HG03457 (cell line): Measurements from ENCODE around the gene MEX3B.

Experiments used
- ATAC-seq: cut with Tn5 transposase; IDR thresholded peaks from one replicate; pipeline ENCODE4 v1.9.1; 2021; ENCODE audit warnings: moderate number of reproducible peaks; ENCODE audit not compliant: unreplicated experiment

MEX3B gene

DNA sequence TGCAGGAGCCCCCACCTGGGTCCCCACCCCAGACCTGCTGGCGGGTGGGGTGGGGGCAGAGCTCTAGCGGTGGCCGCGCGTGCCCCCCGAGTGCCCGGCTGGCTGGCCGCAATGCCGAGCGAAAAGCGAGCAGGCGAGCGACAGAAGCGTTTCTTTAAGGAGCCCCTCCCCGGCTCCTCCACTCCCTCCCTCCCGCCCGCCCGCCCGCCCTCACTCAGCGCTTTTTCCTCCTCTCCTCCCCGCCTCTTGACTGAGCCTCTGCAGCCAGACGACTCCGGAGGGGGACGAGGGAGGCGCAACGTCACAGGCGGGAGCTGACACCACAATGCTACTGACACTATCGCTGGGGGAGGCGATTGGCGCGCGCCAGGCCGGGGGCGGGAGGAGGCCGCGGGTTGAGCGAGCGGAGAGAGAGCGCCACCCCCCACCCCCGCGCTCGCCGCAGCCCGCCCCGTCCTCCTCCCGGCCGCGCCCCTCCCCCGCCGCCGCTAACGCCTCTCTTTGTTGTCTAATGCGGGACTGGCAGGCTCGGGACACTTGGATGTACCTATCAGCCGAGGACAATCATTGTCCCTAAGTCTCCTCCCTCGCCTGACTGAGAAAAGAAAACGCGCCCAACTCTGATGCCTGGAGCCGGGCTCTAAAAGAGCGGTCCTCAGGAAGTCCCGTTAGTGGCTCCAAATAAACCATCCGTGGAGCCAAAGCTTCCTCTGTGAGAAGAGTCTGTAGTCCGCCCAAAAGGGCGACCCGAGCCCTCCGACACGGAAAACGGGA lies at the start of gene MEX3B:
Gene MEX3B (minus strand): TSS at position 127 of the 774 bp plus-strand sequence. CDS start 313 bp downstream, outside the sequence.
- ATAC-seq, result peak; percentile 70

GRCh38 chr15:82093774-82094211 lies 48.0 kb upstream of the MEX3B start:
- ATAC-seq, result no peak

DNA sequence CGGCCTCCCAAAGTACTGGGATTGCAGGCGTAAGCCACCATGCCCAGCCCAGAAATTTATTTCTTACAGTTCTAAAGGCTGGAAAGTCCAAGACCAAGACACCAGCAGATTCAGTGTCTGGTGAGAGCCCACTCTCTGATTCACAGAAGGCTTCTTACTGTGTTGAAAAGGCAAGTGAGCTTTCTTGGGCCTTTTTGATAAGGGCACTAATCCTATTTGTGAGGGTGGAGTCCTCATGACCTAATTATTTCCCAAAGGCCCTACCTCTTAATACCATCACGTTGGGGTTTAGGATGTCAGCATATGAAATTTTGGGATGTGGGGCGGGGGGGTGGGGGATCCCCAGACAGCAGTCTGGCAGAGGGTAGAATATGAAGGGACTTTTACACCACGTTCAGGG lies 47.5 kb upstream of the MEX3B start:
- ATAC-seq, result no peak

DNA sequence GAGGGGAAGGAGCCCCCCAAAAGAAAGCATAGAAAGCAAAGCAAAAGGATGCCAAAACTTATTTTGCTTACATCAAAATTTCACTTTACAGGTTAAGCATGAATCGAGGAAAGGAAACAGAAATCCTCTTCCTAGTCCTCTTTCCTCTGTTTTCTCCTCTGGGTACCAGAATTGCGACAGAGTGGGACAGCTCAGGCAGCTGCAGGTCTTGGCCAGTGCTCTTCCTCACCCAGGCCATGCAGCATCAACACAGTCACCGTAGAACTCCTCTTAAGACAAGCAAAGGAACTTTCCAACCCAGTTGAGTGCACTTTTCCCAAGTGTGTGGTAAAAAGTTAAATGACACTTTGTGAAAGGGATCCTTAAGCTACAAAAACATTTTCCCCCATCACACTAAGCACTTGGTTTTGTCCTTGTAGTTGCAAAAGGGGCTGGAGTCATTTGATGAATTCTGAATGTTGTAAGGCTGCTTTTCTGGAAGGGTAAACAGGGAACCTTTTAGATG lies 45.9 kb upstream of the MEX3B start:
- no peak for ATAC-seq

- no peak for ATAC-seq
These were observed 40.6 kb upstream of the MEX3B start for GRCh38 chr15:82086243-82086995.

DNA sequence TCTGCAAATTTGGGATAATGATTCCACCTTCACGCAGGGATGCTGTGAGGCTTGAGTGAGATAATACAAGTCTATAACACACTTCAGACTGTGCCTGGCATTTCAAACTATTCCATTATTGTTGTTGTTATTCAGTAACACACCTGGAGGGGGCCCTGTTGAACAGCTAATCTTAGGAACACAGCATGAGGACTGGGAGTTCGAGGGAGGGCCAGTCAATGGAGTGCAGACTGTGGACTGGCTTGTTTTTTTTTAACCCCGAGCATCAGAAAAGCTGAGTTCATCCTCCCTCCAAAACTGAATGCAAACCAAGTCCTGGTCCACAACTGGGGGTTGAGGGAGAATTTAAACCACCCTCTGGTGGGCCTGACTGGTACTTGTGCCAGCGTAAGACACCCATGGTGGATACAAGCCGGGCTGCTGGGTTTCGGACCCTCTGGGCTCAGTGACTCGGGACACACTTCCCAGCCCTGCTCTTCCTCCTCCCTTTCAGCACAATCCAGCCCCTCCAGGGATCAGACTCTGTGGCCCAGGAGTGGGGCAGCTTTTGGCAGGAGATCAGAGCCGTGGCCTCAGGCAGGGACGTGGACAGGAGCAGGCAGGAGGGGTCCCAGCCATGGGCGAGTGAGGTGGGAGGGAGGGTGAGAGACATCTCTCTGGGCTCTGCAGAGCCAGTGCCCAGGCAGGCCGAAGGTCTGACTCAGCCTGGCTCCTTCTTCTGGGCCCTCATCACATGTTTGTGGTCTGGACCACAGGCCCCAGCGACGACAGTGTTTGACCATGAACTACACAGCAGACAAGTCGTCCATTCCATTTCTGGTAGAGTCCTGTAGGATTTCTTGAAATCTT lies 36.3 kb upstream of the MEX3B start:
- no peak for ATAC-seq

GRCh38 chr15:82080774-82081173 lies 35.0 kb upstream of the MEX3B start:
- no peak for ATAC-seq

DNA sequence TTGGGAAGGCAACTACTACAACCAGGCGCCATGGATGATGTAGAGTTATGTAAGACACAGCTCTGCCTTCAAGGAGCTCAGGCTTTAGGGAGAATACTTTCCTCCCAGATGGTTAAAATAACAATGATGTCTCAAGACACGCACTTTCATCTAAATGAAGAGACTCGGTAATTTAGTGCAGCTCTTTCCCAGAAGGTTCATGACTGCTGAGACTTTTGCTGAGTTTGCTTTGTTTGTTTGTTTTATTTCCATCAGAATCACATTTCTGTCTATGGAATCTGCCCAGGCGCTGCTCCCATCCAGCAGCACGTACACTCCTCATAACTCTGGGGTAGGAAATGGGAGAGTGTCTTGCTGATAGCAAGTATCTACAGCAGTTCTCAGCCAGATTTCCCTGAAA lies 33.9 kb upstream of the MEX3B start:
- ATAC-seq, result no peak

DNA sequence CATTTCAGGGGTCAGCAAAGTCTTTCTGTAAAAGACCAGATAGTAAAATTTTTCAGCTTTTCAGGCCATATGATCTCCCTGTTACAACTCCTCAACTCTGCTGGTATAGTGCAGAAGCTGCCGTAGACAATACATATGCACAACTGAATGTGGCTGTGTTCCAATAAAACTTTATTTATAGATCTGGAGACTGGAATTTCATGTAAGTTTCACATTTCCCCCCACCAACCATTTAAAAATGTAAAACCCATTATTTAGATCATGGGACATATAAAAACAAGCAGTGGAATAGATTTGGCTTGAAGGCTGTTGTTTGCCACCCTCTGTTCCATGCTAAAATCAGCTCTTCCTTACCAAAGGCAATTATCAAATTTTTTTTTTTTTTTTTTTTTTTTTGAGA lies 28.8 kb upstream of the MEX3B start:
- ATAC-seq, result no peak

GRCh38 chr15:82072926-82073537 lies 27.2 kb upstream of the MEX3B start:
- ATAC-seq, result no peak

DNA sequence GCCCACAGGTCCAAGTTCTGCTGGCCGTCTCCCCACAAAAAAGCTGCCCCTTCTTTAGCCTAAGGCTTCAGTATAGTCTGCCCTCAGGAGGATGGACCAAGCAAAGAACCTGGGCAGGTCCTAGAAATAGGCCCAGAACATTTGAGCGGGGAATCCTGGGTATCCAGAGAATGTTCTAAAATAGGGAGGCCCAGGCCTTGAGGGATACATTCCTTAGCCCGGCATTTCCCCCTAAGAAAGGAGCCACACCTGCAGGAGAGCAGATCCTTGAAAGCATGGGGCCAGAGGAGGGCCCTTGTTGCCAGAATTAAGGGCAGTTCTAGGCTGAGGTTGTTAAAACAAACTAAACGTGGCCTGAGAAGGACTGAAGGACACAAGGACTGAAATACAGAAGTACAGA lies 20.6 kb upstream of the MEX3B start:
- ATAC-seq, result no peak

DNA sequence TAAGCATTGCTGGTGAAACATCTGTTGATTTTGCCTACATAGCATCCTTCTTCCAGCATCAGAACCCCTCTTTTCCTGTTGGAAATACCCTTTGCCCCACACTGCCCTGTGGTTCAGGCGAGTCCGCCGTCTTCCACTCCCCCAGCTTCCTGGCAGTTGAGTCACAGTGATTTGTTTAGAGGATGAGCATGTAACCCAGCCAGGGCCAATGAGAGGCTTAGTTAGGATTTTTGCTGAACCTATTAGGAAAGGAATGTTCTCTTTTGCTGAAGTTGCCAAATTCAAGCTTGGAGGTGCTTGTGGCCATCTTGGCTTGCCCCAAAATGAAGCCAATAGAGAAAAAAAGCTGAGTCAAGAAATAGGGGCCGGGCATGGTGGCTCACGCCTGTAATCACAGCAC lies 19.0 kb upstream of the MEX3B start:
- ATAC-seq, result no peak

DNA sequence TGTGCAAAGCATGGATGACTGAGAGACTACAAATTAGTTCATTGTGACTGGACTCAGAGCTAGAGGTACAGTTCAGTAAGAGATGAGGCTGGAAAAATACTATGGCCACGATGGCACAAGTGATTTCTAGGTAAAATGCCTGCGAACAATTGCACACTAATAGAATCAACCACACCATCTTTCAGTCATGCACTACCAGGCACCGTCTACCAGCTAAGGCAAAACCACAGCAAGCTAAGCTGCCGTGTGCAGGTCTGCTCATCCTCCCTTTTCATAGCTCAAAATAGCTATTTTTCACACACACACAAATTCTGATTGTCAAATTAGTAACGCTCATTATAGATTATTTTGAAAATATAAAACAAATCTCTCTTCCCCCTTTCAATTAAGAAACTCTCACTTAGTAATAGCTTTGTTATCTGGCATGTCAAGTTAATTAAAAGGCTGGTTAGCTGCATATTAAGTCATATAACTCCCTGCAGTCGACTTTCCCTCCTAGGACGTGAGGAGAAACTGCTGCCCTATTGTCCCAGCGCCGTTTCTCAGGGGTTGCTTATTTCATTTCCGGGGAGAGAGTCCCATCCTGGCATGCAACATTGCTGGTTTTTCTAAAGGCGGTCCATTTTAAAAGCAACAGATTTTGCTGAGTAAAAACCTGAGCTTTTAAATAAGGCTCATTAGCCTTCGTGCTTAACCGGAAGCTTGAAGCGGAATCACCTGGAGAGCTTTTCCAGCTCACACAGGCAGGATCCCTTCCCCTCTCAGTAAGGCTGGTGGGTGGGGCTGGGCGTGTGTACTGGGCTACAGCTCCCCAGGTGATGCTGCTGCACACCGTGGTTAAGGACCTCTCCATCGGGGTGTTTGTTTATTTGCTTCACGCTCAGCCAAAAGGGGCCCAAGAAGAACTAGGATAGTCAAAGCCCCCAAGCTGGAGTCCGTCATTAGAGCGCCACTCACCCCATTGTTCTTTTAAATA lies 16.9 kb upstream of the MEX3B start:
- no peak for ATAC-seq

- no peak for ATAC-seq
These were observed 15.0 kb upstream of the MEX3B start for GRCh38 chr15:82060817-82061216.

DNA sequence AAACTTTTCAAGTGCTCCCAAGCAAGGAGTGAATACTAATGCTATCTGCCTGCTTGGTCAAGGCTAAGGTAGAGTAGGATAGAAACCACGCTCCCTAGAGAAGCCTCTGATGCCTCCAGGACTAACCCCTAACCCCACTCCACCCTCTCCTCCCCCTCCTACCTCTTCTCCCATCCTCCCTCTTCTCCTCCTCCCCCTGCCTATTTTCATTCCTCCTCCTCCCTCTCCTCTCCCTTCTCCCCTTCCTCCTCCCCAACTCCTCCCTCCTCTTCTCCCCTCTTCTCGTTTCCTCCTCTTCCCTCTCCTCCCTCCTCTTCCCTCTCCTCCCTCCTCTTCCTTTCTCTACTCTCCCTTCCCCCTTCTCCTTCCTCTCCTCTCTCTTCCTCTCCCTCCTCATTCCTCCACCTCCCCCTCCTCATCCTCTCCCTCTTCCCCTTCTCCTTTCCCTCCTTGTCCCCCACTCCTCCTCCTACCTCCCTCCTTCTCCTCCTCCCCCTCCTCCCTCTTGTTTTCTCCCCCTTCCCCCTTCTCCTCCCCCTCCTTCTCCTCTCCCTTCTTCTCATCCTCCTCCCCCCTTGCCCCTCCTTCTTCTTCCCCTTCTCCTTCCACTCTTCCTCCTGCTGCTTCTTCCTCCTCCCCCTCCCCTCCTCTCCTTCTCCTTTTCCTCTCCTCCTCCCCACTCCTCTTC lies 12.8 kb upstream of the MEX3B start:
- no peak for ATAC-seq

GRCh38 chr15:82058026-82058425 lies 12.2 kb upstream of the MEX3B start:
- no peak for ATAC-seq

DNA sequence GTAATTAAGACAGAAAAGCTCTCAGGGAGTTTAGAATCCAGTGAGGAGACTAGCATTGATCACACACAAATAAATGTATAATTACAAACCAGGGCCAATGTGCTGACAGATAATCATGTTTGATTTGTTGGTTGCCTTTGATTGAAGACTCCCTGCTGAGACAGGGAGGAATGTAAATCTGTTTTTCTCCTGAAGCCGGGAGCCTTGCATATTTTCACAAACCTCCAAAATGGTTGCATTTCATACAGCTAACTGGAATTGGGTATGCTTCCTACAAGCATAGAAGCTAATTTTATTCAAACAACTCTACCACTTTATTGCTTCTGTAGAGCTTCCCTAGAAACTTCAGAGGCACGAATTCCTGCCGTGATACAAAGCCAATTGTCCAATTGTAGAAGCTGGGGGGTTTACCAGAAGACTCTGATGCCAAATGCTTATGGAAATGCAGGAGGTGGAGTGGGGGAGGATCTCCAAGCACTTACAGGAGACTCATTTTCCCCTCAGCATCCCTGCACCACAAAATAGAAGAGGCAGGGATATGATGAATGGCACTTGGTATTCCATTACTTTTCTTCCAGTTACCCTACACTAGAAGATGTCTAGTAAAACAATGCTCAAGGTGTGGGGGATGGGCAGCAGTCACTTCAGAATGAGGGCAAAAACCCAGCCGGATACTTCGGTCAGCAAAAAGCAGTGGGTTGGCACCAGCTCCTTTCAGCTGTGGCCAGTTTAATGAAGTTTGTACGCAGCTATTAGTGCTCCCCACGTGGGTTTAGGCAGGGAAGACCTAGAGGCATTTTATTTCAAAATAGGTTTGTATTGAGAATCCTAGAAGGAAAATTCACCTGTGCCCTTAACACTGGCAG lies 11.4 kb upstream of the MEX3B start:
- no peak for ATAC-seq

DNA sequence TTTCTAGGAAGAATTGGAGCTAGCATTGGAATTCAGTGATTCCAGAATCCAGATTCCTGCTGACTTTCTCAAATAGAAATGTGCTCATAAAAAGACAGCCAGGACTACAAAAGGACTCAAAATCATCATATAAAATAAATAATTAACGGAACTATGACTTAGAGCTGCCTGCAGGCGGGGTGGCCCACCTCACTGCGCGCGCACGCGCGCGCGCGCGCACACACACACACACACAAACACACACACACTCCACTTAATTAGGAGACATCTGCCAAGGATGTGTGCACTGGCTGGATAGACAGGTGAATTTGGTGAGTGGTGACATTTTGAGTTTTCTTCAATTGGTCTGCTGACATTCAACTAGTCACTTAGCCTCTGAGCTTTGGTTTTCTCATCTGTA lies 6.9 kb upstream of the MEX3B start:
- ATAC-seq, result no peak
